Measurements from ENCODE around the gene RAVER1.

Gene RAVER1

GRCh38 chr19:10317045-10317856 lies 16.1 kb downstream of the RAVER1 start:
- DNase-seq: no peak

- peak; percentile 82 for DNase-seq
These were observed 16.9 kb downstream of the RAVER1 start for GRCh38 chr19:10316229-10317044.

- peak; percentile 90 for DNase-seq
These were observed 17.8 kb downstream of the RAVER1 start, which contains the start of gene FDX2 for GRCh38 chr19:10315335-10316214. FDX2 (minus strand) TSS chr19:10316015; CDS start chr19:10315996, 19 bp downstream.

DNA sequence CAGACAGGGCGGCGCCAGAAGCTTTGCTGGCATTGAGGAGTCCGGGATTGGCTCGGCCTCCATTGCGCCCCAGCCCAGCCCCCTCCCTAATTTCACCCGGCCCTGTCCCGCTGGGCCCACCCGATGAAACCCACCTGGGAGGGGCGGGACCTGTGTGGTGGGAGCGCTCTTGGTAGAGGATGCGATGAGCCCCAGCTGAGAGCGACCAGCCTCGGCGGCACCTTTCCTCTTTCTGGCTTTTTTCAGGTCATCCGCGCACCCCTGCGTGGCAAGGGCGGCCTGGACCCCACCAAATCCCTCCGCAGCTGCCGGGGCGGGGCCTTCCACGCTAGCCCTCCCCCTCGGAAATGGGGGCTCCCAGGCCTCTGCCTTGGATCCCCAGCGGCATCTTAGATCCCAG lies 23.9 kb downstream of the RAVER1 start, which contains the start of gene ZGLP1:
TSS of gene ZGLP1 (minus strand) at position 393 of the 400 bp plus-strand sequence.
- no peak for DNase-seq

DNA sequence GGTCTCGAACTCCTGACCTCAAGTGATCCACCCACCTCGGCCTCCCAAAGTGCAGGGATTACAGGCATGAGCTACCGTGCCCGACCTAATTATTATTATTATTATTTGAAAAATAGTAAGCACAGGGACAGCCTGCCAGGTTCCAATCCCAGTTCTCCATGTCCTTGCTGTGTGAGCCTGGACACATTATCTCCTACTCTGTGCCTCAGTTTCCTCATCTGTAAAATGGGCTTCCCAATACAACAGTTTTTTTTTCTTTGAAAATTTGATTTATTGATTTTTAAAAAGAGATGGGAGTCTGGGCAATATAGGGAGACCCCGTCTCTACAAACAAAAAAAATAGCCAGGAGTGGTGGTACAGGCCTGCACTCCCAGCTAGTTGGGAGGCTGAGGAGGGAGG lies 27.0 kb downstream of the RAVER1 start:
- DNase-seq: no peak

DNA sequence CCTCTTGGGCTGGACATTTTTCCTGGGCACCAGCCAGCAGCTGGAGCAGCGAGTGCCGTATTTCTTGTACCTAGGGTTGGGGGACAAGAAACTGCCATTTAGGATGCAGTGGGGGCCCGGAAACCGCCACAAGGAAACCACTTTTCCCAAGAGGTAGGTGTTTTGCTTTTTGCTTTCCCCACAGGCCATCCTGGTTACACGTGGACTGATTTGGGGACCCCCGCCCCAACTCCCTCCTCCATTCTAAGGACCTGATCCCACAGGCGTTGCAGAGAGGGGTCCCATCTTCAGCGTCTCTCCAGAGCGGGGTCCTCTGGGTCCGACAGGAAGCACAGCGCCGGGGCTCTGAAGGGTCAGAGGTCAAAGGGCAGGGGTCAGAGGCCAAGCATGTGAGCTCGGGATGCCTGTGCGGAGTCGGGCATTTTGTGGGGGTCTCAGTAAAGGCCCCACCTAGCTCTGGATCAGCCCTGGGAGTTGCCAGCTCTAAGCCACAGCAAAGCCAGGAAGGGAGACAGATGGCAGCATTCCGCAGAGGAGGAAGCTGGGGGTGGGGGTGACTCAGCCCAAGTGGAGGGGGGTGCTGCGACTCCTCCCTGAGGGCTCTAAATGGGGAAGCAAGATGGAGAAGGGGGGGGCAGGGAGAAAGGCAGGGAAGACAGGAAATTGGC lies 28.1 kb downstream of the RAVER1 start:
- no peak for DNase-seq

DNA sequence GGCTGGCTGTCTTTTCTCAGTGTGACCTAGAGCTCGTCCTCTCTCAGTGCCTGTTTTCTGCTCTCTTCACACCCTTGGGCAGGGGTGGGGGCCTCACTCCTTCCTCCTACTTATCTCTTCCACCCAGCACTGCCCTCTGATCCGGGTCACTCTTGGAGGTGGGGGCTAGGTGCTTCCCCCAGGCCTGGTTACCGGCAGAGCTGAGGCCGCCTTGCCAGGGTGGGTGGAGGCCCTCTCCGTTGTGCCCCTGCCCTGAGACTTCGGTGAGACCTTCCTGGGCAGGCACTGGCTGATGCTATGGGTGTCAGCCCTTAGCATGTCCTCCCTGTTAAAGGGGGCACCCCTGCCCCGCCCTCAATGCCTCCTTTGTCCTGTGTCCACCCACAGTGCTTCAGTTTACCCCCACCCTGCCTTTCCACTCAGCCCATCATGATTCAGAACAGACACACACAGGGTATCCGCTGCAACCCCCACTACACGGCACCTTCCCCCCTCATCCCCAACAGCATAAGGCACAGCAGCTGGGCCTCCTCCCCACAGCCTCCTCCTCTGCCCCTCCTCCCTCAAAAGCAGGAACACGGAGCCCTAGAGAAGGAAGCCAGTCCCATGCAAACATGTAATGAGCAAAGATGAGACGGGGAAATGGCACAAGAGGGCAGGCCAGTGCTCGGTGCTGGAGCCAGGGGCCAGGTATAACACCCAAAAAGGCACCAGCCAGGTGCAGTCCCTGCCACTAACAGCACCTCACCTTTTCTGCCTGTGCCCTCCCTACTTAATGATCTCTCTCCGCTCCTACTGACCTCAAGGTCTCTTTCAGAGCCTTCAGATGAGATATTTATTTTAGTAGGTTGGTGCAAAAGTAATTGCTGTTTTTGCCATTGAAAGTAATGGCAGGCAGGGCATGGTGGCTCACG lies 33.5 kb downstream of the RAVER1 start:
- peak; percentile 95 for DNase-seq

DNA sequence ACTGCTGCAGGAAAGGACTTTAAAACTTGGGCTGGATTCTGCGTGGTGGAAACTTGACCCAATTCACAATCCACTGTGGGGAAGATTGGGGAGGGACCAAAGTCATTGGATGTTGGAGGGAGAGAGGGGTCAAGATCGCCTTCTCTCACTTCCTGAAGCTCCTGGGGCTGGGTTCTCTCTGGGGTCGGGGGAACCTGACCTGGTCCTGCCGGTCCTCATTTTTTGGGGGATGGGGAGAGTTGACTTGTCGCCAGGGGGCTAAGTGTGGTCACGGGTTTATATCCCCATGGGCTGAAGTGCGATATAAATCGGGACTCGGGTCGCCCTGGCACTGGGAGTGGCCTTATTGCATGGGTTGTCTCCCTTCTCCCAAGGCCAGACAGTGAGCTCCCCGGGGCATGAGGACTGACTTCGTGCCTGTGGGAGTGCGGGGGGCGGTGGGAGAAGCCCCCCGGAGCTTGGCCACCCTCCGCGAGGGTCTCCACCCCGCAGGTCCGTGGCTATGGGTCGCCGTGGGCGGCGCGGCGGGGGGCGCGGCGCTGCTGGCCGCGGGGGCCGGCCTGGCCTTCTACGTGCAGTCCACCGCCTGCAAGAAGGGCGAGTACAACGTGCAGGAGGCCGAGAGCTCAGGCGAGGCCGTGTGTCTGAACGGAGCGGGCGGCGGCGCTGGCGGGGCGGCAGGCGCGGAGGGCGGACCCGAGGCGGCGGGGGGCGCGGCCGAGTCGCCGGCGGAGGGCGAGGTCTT lies 37.3 kb downstream of the RAVER1 start:
- peak; percentile 37 for DNase-seq

DNA sequence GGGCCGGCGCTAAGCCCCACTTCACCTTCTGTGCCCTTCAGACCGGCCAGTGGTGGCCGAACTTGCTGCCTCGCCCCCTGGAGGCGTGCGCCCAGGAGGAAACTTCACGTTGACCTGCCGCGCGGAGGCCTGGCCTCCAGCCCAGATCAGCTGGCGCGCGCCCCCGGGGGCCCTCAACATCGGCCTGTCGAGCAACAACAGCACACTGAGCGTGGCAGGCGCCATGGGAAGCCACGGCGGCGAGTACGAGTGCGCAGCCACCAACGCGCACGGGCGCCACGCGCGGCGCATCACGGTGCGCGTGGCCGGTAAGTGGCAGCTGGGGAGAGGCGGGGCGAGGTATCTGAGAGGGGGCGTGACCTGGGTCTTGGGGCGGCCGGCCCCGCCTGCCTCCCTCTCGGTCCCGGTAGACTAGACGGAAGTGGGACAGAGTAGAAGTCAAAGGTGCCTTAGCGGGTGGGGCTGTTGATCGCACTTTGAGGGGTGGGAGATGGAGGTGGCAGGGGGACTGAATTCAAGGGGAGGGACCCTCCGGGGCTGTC lies 38.0 kb downstream of the RAVER1 start:
- DNase-seq: peak; percentile 79

- DNase-seq: no peak
These were observed 39.0 kb downstream of the RAVER1 start for GRCh38 chr19:10294368-10294697.

GRCh38 chr19:10293637-10294367 lies 39.5 kb downstream of the RAVER1 start:
- DNase-seq: no peak

- peak; percentile 55 for DNase-seq
These were observed 40.3 kb downstream of the RAVER1 start for GRCh38 chr19:10292789-10293636.

GRCh38 chr19:10292206-10292788 lies 41.0 kb downstream of the RAVER1 start:
- DNase-seq: peak; percentile 95

DNA sequence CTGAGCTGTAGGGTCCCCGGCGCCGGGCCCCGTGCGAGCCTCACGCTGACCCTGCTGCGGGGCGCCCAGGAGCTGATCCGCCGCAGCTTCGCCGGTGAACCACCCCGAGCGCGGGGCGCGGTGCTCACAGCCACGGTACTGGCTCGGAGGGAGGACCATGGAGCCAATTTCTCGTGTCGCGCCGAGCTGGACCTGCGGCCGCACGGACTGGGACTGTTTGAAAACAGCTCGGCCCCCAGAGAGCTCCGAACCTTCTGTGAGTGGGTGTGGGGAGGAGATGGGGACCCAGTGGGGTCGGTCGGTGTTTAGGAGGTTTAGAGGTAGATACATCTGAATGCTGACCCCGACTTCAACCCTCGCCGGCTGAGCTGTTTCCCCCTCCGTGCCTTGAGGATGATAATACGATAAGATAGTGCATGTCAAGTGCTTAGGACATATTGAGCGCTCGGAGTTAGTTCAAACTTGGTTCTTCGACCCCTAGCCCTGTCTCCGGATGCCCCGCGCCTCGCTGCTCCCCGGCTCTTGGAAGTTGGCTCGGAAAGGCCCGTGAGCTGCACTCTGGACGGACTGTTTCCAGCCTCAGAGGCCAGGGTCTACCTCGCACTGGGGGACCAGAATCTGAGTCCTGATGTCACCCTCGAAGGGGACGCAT lies 41.6 kb downstream of the RAVER1 start:
- no peak for DNase-seq

GRCh38 chr19:10290876-10291553 lies 42.3 kb downstream of the RAVER1 start:
- peak; percentile 93 for DNase-seq

GRCh38 chr19:10290357-10290875 lies 42.9 kb downstream of the RAVER1 start:
- peak; percentile 67 for DNase-seq
